CD4-positive, alpha-beta T cell (primary cell): ENCODE measurements around the gene B3GALT6. TPM values are rescaled to one million over a fixed set of nuclear protein-coding genes. Genes with fewer than 3 reads are reported as not detected.

Experiments
- ATAC-seq: fragments of 200-7000 bp; cut with Tn5 transposase; one replicate; pipeline ENCODE4 v1.10.0; 2022; ENCODE audit warnings: mild to moderate bottlenecking; ENCODE audit not compliant: poor library complexity
- CTCF ChIA-PET: fragments of 350-600 bp; sonication (Branson Sonifier 250); formaldehyde crosslinking; loops from one replicate; lab custom pipeline; 2021; ENCODE audit warnings: antibody characterized with exemption, inconsistent platforms; lab: Charles Lee
- POLR2A ChIA-PET: fragments of 350-600 bp; sonication (Branson Sonifier 250); formaldehyde crosslinking; loops from one replicate; lab custom pipeline; 2021; ENCODE audit warnings: antibody characterized with exemption, inconsistent platforms; lab: Charles Lee
- DNase-seq, 14 experiments: peaks; one replicate each; pipeline ENCODE4 v3.0.0-alpha.2; 2013 to 2020; ENCODE audit warnings: mixed read lengths in 2 of 14
- H3K27ac ChIP-seq, 2 donors: one replicate each; pipeline versions ENCODE4 v1.5.1 to v1.7.0; 2013; ENCODE audit warnings: low read length in 2 of 2, low read depth in 1 of 2, mild to moderate bottlenecking in 1 of 2
- H3K27me3 ChIP-seq, 2 experiments: 1 replicate in 1 of 2; 2 replicates in 1 of 2; pipeline versions ENCODE4 v1.6.1 to v1.7.0; 2013; ENCODE audit warnings: low read length in 2 of 2, control low read depth in 1 of 2, mild to moderate bottlenecking in 1 of 2, moderate library complexity in 1 of 2; ENCODE audit not compliant: insufficient read depth in 2 of 2, control insufficient read depth in 1 of 2
- H3K36me3 ChIP-seq: one replicate; pipeline ENCODE4 v1.6.1; 2013; ENCODE audit warnings: low read length, control low read depth; ENCODE audit not compliant: insufficient read depth
- H3K4me1 ChIP-seq: one replicate; pipeline ENCODE4 v1.6.1; 2013; ENCODE audit warnings: low read length, control low read depth; ENCODE audit not compliant: insufficient read depth
- H3K4me3 ChIP-seq: one replicate; pipeline ENCODE4 v1.5.1; 2013; ENCODE audit warnings: mild to moderate bottlenecking, low read length, moderate library complexity
- H3K9me3 ChIP-seq, 2 experiments: 1 replicate in 1 of 2; 2 replicates in 1 of 2; pipeline versions ENCODE4 v1.6.1 to v1.7.0; 2013; ENCODE audit warnings: low read length in 2 of 2, mild to moderate bottlenecking in 2 of 2, control low read depth in 1 of 2, moderate library complexity in 1 of 2; ENCODE audit not compliant: control insufficient read depth in 1 of 2, insufficient read depth in 1 of 2
- H3K27ac Mint-ChIP-seq: one replicate; pipeline ENCODE4 v1.8.0; 2020; ENCODE audit warnings: mixed read lengths
- H3K27me3 Mint-ChIP-seq: one replicate; pipeline ENCODE4 v1.8.0; 2021; ENCODE audit warnings: mixed read lengths
- H3K36me3 Mint-ChIP-seq: one replicate; pipeline ENCODE4 v1.8.0; 2021; ENCODE audit warnings: low read depth, mixed read lengths
- H3K4me1 Mint-ChIP-seq: one replicate; pipeline ENCODE4 v1.8.0; 2021; ENCODE audit warnings: low read depth, mixed read lengths
- H3K4me3 Mint-ChIP-seq: one replicate; pipeline ENCODE4 v1.8.0; 2020; ENCODE audit warnings: mild to moderate bottlenecking, mixed read lengths
- H3K9me3 Mint-ChIP-seq: one replicate; pipeline ENCODE4 v1.8.0; 2020; ENCODE audit warnings: mixed read lengths
- CTCF ChIP-seq: fragments of 200-600 bp; IDR thresholded peaks from one replicate; pipeline ENCODE4 v1.8.0; 2022; ENCODE audit warnings: antibody characterized with exemption, mild to moderate bottlenecking
- intact Hi-C, 2 experiments: fragments of 100-400 bp; cut with DNase I in 1 of 2; cut with micrococcal nuclease in 1 of 2; formaldehyde crosslinking; loops; one replicate each; pipeline versions ENCODE4 v1.15.1 to v1.9.0; 2023 to 2025; cut with DNase I, micrococcal nuclease
- total RNA-seq, 174 experiments: library from RNA in 2 of 174; stranded (reverse) in 2 of 174; gene quantifications; one replicate each; pipeline ENCODE4 v1.2.3 and lab custom pipeline; 2021 to 2026

B3GALT6 gene
- total RNA-seq, 2 experiments from 2014 or later, result 4.9 to 5.1 TPM

- peaks cover 10% of the 10 kb centered on the region for H3K27me3 Mint-ChIP-seq
- no peak overlapping the region for H3K4me3 Mint-ChIP-seq
- no peak for ATAC-seq
- H3K27me3 ChIP-seq, result peaks cover 0 to 4% of the 10 kb centered on the region in 2 experiments
- DNase-seq, result peak in 1 of 14 experiments; percentile 3
- H3K36me3 ChIP-seq, result no peaks in the 10 kb centered on the region
- no peak overlapping the region for H3K27ac Mint-ChIP-seq
- peaks cover 4% of the 10 kb centered on the region for H3K4me1 Mint-ChIP-seq
- no peak for TF ChIP-seq CTCF
- H3K9me3 ChIP-seq, result no peaks in the 10 kb centered on the region
- POLR2A ChIA-PET, result no interaction called here
- H3K36me3 Mint-ChIP-seq, result no peaks in the 10 kb centered on the region
- no peak overlapping the region for H3K4me3 ChIP-seq
- intact Hi-C loops, result no loop called here
- H3K9me3 Mint-ChIP-seq, result no peaks in the 10 kb centered on the region
- no peak overlapping the region for H3K27ac ChIP-seq
- H3K4me1 ChIP-seq, result peaks cover 15% of the 10 kb centered on the region
- CTCF ChIA-PET, result no interaction called here
Measured at GRCh38 chr1:1183833-1184775, 47.9 kb upstream of the B3GALT6 start.

GRCh38 chr1:1185101-1185765 is 46.8 kb upstream of the B3GALT6 start:
- H3K4me3 Mint-ChIP-seq, result no peak overlapping the region
- TF ChIP-seq CTCF, result no peak
- DNase-seq (peak in 1 of 14 experiments; percentile 4), ATAC-seq (no peak)
- Histone ChIP-seq H3K36me3 (no peaks in the 10 kb centered on the region), H3K9me3 (no peaks in the 10 kb centered on the region), H3K27ac (no peak overlapping the region), H3K4me1 (peaks cover 15% of the 10 kb centered on the region), H3K27me3 (peaks cover 0 to 4% of the 10 kb centered on the region in 2 experiments), H3K4me3 (no peak overlapping the region)
- peaks cover 4% of the 10 kb centered on the region for H3K4me1 Mint-ChIP-seq
- H3K27ac Mint-ChIP-seq, result no peak overlapping the region
- H3K27me3 Mint-ChIP-seq, result peaks cover 10% of the 10 kb centered on the region
- no peaks in the 10 kb centered on the region for H3K9me3 Mint-ChIP-seq
- no peaks in the 10 kb centered on the region for H3K36me3 Mint-ChIP-seq
- POLR2A ChIA-PET, result no interaction called here
- intact Hi-C loops, result no loop called here
- CTCF ChIA-PET, result no interaction called here

GRCh38 chr1:1187938-1188337 is 44.1 kb upstream of the B3GALT6 start:
- Histone ChIP-seq H3K27me3 (no peaks in the 10 kb centered on the region), H3K4me3 (no peak overlapping the region), H3K36me3 (no peaks in the 10 kb centered on the region), H3K4me1 (peaks cover 5% of the 10 kb centered on the region), H3K9me3 (peaks cover 0 to 6% of the 10 kb centered on the region in 2 experiments), H3K27ac (no peak overlapping the region)
- intact Hi-C loops, result no loop called here
- ChIA-PET POLR2A (no interaction called here), CTCF (interaction anchor here (0.7 kb wide), 1 partner anchor 21 kb away, joined by 3 read pairs; no protein-coding TSS in a partner anchor)
- Mint-ChIP-seq H3K27ac (no peak overlapping the region), H3K9me3 (no peaks in the 10 kb centered on the region), H3K36me3 (no peaks in the 10 kb centered on the region), H3K4me3 (no peak overlapping the region), H3K27me3 (peaks cover 5% of the 10 kb centered on the region), H3K4me1 (no peaks in the 10 kb centered on the region)
- ATAC-seq (no peak), DNase-seq (no peak)
- no peak for TF ChIP-seq CTCF
